Heart right ventricle (tissue), 16 donors: Measurements from ENCODE around the gene TCP10L. TPM values are rescaled to one million over a fixed set of nuclear protein-coding genes. Genes with fewer than 3 reads are reported as not detected.
"Not testable (repeated sequence)": the region's sequence is repeated elsewhere in the genome, so short reads cannot be mapped to it uniquely, and the experiment has no call there.

Source experiments
- ATAC-seq, 8 donors: fragments of 200-7000 bp; cut with Tn5 transposase; one replicate each; pipeline ENCODE4 v1.9.1; 2020; ENCODE audit warnings: mild to moderate bottlenecking in 8 of 8, moderate library complexity in 8 of 8, moderate number of reproducible peaks in 1 of 8
- DNase-seq, 2 donors: peaks; one replicate each; pipeline ENCODE4 v3.0.0-alpha.2; 2020
- H3K27ac ChIP-seq, 10 donors: fragments of 200-600 bp; sonication (generic) in 2 of 10; one replicate each; pipeline versions ENCODE4 v1.5.0 to v1.8.0; 2020 to 2022; ENCODE audit warnings: mild to moderate bottlenecking in 3 of 10
- H3K27me3 ChIP-seq, 7 donors: fragments of 200-600 bp; one replicate each; pipeline ENCODE4 v1.8.0; 2021 to 2022; ENCODE audit warnings: mild to moderate bottlenecking in 2 of 7
- H3K36me3 ChIP-seq, 9 donors: fragments of 200-600 bp; sonication (generic) in 1 of 9; one replicate each; pipeline versions ENCODE4 v1.5.0 to v1.8.0; 2020 to 2022; ENCODE audit warnings: mild to moderate bottlenecking in 2 of 9
- H3K4me1 ChIP-seq, 9 donors: fragments of 200-600 bp; sonication (generic) in 1 of 9; one replicate each; pipeline versions ENCODE4 v1.5.0 to v1.8.0; 2020 to 2022; ENCODE audit warnings: mild to moderate bottlenecking in 4 of 9
- H3K4me3 ChIP-seq, 10 donors: fragments of 200-600 bp; sonication (generic) in 2 of 10; one replicate each; pipeline versions ENCODE4 v1.5.0 to v1.8.0; 2020 to 2022; ENCODE audit warnings: mild to moderate bottlenecking in 7 of 10, moderate library complexity in 2 of 10
- H3K9me3 ChIP-seq, 11 donors: fragments of 200-600 bp in 10 of 11; sonication (generic) in 2 of 11; one replicate each; pipeline versions ENCODE4 v1.5.0 to v1.8.0; 2013 to 2022; ENCODE audit warnings: mild to moderate bottlenecking in 2 of 11, control low read depth in 1 of 11, moderate library complexity in 1 of 11
- WGBS, 2 donors: extraction: QIAGEN DNeasy Blood & Tissue Kit; methylation state at CpG; one replicate each; pipeline ENCODE4 v1.1.7; 2013; ENCODE audit warnings: inconsistent platforms in 1 of 2; 5-methylcytosine and 5-hydroxymethylcytosine counted together
- intact Hi-C, 10 donors: fragments of 100-400 bp; cut with DNase I; formaldehyde crosslinking; loops; one replicate each; pipeline versions ENCODE4 v1.11.1 to v1.14.2; 2022
- polyA plus RNA-seq, 2 donors: library from polyadenylated mRNA; stranded (reverse); fragments of 200-250 nt; gene quantifications; one replicate each; pipeline ENCODE4 v1.2.3, GENCODE V29; 2013
- total RNA-seq, 10 donors: library from RNA; stranded (reverse); fragmentation: NEBNext Ultra II Directional in 3 of 10; extraction: Animal tissue kit (Norgen Biotek cat#: 25700) in 3 of 10; gene quantifications; one replicate each; pipeline versions ENCODE4 v1.2.1 to v1.2.4, GENCODE V29; 2021 to 2023
- TF ChIP-seq, protein P1 (sequence below), 9 donors: fragments of 200-600 bp; sonication (generic) in 2 of 9; IDR thresholded peaks; one replicate each; pipeline versions ENCODE4 v1.5.0 to v1.8.0; 2021 to 2022; ENCODE audit warnings: antibody characterized with exemption in 9 of 9, mild to moderate bottlenecking in 5 of 9, moderate library complexity in 1 of 9
- donor health status: Arrhythmogenic right ventricular cardiomyopathy.
- donor health status: ischemic (EF 13 %, LVEDD 7.1; RV severe dilation, severe dysfunction).
- donor health status: healthy with polysubstance abuse.
- donor health status: DM: no; HTN: yes; CAD: no.
- donor health status: DM: no; HTN: no; CAD: no.
- donor health status: ischemic (EF 25% LVEDD 6.9; RV normal size, moderate dysfunction).
- donor health status: ischemic (EF 25% LVEDD 5.7; RV mildly dilated, moderate dysfunction).
- donor health status: healthy.
- donor health status: DM: yes; HTN: yes; CAD: no.
- donor health status: Ischemic cardiomyopathy.
- donor health status: ischemic (EF 35%, LVEDD 5.7; RV mildly dilated, moderate dysfunction).
- donor health status: nonischemic (EF 11% LVEDD 7.7; RV severe dilation, severe dysfunction).
- donor health status: DM: yes; HTN: yes; CAD: no.
- donor health status: PGD.
- donor health status: ischemic (EF 29% LVEDD 5.4; RV normal size, mild dysfunction).
- donor health status: nonischemic (EF 23%, LVEDD 6.1; RV moderate dilation, normal function).

Gene TCP10L
- total and polyA plus RNA-seq, 12 donors = 1.4 to 3.8 (median 2.4) TPM

GRCh38 chr21:32612999-32613337 lies 27.6 kb upstream of the TCP10L start:
- Histone ChIP-seq H3K36me3 (peaks cover 0 to 25% (median 0%) of the 10 kb centered on the region in 9 donors), H3K27me3 (no peaks in the 10 kb centered on the region), H3K27ac (peak overlapping the region; percentile 30 to 97 (median 92)), H3K9me3 (no peaks in the 10 kb centered on the region), H3K4me3 (peak overlapping the region; percentile 68 to 99 (median 88)), H3K4me1 (peaks cover 0 to 29% (median 18%) of the 10 kb centered on the region in 9 donors)
- ATAC-seq (peak in 6 of 8 donors; percentile 14 to 46 (median 32)), DNase-seq (no peak)
- 2 to 4% methylated on average over 15 of the region's 15 CpGs for WGBS, 2 donors
- intact Hi-C loops = loop anchor here in 1 of 10 donors (5.0 kb wide), 1 partner anchor 51 kb away; no protein-coding TSS in a partner anchor
- TF ChIP-seq, protein P1, sequence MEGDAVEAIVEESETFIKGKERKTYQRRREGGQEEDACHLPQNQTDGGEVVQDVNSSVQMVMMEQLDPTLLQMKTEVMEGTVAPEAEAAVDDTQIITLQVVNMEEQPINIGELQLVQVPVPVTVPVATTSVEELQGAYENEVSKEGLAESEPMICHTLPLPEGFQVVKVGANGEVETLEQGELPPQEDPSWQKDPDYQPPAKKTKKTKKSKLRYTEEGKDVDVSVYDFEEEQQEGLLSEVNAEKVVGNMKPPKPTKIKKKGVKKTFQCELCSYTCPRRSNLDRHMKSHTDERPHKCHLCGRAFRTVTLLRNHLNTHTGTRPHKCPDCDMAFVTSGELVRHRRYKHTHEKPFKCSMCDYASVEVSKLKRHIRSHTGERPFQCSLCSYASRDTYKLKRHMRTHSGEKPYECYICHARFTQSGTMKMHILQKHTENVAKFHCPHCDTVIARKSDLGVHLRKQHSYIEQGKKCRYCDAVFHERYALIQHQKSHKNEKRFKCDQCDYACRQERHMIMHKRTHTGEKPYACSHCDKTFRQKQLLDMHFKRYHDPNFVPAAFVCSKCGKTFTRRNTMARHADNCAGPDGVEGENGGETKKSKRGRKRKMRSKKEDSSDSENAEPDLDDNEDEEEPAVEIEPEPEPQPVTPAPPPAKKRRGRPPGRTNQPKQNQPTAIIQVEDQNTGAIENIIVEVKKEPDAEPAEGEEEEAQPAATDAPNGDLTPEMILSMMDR (IDR thresholded peaks at IDR 0.05) = no peak

GRCh38 chr21:32612075-32612998 lies 27.0 kb upstream of the TCP10L start, which contains the start of gene CFAP298:
Gene CFAP298, minus strand, starts transcription at chr21:32612377. Its CDS starts 134 bp downstream, at chr21:32612243.
- intact Hi-C loops = loop anchor here in 1 of 10 donors (5.0 kb wide), 1 partner anchor 50 kb away; no protein-coding TSS in a partner anchor
- Histone ChIP-seq H3K4me3 (peak within 1 kb of the TSS; percentile 68 to 99 (median 88)), H3K9me3 (no peaks in the 10 kb centered on the region), H3K36me3 (peaks cover 0 to 31% (median 5%) of the 10 kb centered on the region in 9 donors), H3K27me3 (no peaks in the 10 kb centered on the region), H3K4me1 (peaks cover 0 to 29% (median 18%) of the 10 kb centered on the region in 9 donors), H3K27ac (peak within 1 kb of the TSS; percentile 30 to 97 (median 92))
- TF ChIP-seq, protein P1 (IDR thresholded peaks at IDR 0.05) = no peak
- DNase-seq = peak; percentile 83 to 91
- ATAC-seq = peak; percentile 94 to 97 (median 95)
- 0% methylated on average over 80 to 81 of the region's 81 CpGs for WGBS, 2 donors

- H3K36me3 ChIP-seq = peaks cover 0 to 39% (median 10%) of the 10 kb centered on the region in 9 donors
- intact Hi-C loops = loop anchor here in 1 of 10 donors (5.0 kb wide), 1 partner anchor 49 kb away; no protein-coding TSS in a partner anchor
- TF ChIP-seq, protein P1 (IDR thresholded peaks at IDR 0.05) = no peak
- peak overlapping the region; percentile 68 to 99 (median 88) for H3K4me3 ChIP-seq
- H3K27me3 ChIP-seq = no peaks in the 10 kb centered on the region
- H3K27ac ChIP-seq = peak overlapping the region; percentile 30 to 97 (median 92)
- ATAC-seq (peak in 5 of 8 donors; percentile 1 to 38 (median 25)), DNase-seq (peak in 1 of 2 donors; percentile 18)
- H3K9me3 ChIP-seq = no peaks in the 10 kb centered on the region
- peaks cover 0 to 29% (median 18%) of the 10 kb centered on the region in 9 donors for H3K4me1 ChIP-seq
- 0 to 1% methylated on average over 28 of the region's 28 CpGs for WGBS, 2 donors
Measured at GRCh38 chr21:32611471-32611997, 26.2 kb upstream of the TCP10L start.

DNA sequence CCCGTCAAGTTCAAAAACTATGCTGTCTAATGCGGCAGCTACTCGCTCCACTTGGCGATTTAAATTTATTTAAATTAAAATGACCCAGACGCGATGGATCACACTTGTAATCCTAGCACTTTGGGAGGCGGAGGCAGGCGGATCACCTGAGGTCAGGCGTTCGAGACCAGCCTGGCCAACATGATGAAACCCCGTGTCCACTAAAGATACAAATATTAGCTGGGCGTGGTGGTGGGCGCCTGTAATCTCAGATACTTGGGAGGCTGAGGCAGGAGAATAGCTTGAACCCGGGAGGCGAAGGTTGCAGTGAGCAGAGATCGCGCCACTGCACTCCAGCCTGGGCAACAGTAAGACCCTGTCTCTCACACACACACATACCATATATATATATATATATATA lies 25.6 kb upstream of the TCP10L start:
- peak overlapping the region; percentile 68 to 99 (median 88) for H3K4me3 ChIP-seq
- not testable (repeated sequence) for ATAC-seq, H3K27me3 ChIP-seq, DNase-seq, H3K9me3 ChIP-seq
- 79 to 81% methylated on average over 17 of the region's 17 CpGs for WGBS, 2 donors
- peak overlapping the region in 3 of 10 donors; percentile 92 to 95 (median 93) for H3K27ac ChIP-seq
- H3K4me1 ChIP-seq = peaks cover 0 to 29% (median 18%) of the 10 kb centered on the region in 9 donors
- intact Hi-C loops = loop anchor here in 1 of 10 donors (5.0 kb wide), 1 partner anchor 49 kb away; no protein-coding TSS in a partner anchor
- peaks cover 0 to 45% (median 16%) of the 10 kb centered on the region in 9 donors for H3K36me3 ChIP-seq
